HUES48 (cell line): ENCODE measurements around the gene ANKRD52.

ENCODE experiments used
- H3K27ac ChIP-seq: one replicate; pipeline ENCODE4 v1.7.0; 2013; ENCODE audit warnings: low read depth, low read length, inconsistent platforms
- H3K27me3 ChIP-seq: 2 replicates; pipeline ENCODE4 v1.6.1; 2013; ENCODE audit warnings: mild to moderate bottlenecking, low read length; ENCODE audit not compliant: control insufficient read depth, insufficient read depth
- H3K36me3 ChIP-seq: 2 replicates; pipeline ENCODE4 v1.6.1; 2013; ENCODE audit warnings: low read length; ENCODE audit not compliant: control insufficient read depth, insufficient read depth
- H3K4me1 ChIP-seq: 2 replicates; pipeline ENCODE4 v1.6.1; 2013; ENCODE audit warnings: mild to moderate bottlenecking, low read length; ENCODE audit not compliant: control insufficient read depth, insufficient read depth
- H3K4me3 ChIP-seq: 2 replicates; pipeline ENCODE4 v1.5.1; 2013; ENCODE audit warnings: mild to moderate bottlenecking, low read depth, low read length
- H3K9ac ChIP-seq: 2 replicates; pipeline ENCODE4 v1.6.1; 2013; ENCODE audit warnings: mild to moderate bottlenecking, low read depth, low read length, moderate library complexity
- H3K9me3 ChIP-seq: 2 replicates; pipeline ENCODE4 v1.6.1; 2013; ENCODE audit warnings: low read length; ENCODE audit not compliant: control insufficient read depth, insufficient read depth

Gene ANKRD52

DNA sequence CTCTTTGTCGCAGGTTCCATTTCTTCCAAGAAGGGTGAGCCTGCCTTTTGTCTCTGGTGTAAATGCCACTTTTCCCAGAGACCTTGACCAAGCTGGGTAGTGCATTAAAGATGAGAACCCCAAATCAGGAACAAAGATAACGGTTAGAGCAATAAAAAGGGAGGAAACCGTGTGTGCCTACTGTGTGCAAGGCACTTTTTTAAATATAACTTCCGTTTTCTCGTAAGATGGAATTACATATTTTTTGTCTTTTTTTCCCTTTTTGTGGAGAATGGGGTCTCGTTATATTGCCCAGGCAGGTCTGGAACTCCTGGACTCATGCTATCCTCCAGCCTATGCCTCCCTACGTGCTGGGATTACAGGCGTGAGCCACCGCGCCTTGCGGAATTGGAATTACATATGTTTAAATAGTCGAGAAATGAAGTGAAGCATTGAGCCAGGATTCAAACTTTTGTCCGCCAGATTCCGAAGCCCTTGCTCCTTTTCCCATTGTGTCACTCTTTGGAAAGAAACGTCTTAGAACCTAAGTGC lies 34.5 kb downstream of the ANKRD52 start:
- peak overlapping the region; percentile 86 for H3K27ac ChIP-seq
- H3K9ac ChIP-seq, result peak overlapping the region; percentile 58; the same call in 1 of the 2 replicates
- H3K36me3 ChIP-seq, result peaks cover 9% of the 10 kb centered on the region
- peaks cover 20% of the 10 kb centered on the region for H3K4me1 ChIP-seq
- no peaks in the 10 kb centered on the region for H3K27me3 ChIP-seq
- H3K4me3 ChIP-seq, result peak overlapping the region; percentile 53
- no peaks in the 10 kb centered on the region for H3K9me3 ChIP-seq

DNA sequence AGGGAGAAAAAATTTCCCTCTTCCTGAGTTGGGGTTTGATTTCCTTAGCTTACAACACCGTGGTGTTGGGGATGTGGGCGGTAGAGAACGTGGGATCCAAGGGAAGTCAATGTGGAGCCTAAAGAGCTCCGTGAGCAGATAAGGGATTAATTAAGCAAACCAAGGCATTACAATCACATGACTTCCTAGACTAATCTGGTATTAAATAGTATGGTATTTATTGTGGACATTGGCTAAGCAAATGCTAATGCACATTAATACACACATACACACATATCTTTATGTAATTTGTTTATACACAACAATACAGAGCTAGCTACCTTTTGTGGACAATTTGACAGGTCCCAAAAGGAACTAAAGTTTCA lies 35.7 kb downstream of the ANKRD52 start:
- Histone ChIP-seq H3K9ac (peak overlapping the region; percentile 77), H3K9me3 (no peaks in the 10 kb centered on the region), H3K27me3 (no peaks in the 10 kb centered on the region), H3K36me3 (peaks cover 11% of the 10 kb centered on the region), H3K4me3 (peak overlapping the region; percentile 85), H3K4me1 (peaks cover 20% of the 10 kb centered on the region), H3K27ac (peak overlapping the region; percentile 99)

DNA sequence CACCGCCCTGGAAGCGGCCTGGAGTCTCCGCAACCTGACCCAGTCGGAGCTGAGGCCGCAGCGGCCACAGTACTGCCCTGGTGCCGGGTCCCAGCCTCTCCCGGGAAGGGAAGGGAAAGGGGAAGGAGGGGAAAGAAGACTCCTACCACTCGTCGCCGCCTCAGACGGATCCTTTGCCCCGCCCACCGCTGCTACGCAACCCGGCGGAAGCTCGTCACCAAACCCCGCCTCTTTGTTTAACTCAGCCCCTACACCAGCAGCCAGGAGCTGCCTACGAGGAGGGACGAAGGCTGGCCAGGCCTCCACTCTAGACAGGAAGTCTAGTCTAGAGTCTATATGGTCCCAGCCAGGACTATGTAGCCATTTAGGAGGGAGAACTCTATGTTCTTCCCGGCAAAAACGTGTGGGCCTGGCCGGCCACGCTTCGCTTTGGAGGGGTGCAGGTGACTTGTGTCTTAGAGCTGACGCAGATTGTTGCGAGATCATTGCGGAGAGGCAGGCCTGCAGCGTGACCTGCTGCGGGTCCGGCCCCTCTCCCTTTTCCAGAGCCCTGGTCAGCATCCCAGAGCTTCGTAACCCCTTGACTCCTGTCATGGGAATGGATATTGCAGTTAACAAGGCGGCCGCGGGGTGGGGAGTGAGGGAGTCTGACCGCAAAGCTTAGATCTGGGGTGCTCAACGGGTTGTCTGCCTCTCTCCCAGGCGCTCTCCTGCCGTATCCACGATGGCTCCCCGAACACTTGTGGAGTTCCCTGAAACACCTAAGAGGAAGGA lies 36.2 kb downstream of the ANKRD52 start, which contains the start of gene RNF41:
Gene RNF41, minus strand, starts transcription at position 166 of the 774 bp plus-strand sequence. CDS start 7,875 bp downstream, outside the sequence.
- peaks cover 20% of the 10 kb centered on the region for H3K4me1 ChIP-seq
- H3K27ac ChIP-seq, result peak within 1 kb of the TSS; percentile 99
- peak within 1 kb of the TSS; percentile 77 for H3K9ac ChIP-seq

DNA sequence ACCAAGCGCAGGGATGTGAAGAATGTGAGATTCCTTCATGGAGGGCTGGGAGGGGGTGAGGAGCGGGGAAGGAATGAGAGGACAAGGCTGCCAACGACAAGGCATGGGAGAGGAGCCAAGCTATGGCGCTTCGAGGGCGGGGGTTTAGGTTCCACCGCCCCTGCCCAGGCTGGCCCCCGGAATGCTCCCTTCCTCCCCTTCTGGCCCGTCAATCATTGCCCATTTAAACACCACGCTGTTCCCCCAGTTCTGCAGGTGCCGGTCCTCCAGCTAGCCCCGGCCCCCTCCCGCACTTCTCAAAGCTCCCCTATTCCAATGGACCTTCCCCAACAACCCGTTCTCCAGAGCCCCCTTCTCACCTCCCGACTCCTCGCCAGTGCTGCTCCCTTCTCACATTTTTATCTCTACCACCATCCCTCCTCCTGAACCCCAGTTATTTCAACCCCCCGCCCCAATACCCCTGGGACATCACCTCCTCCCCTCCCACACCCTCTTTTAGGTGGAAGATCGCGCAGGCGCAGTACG lies 36.9 kb downstream of the ANKRD52 start:
- H3K4me1 ChIP-seq, result peaks cover 20% of the 10 kb centered on the region
- peak overlapping the region; percentile 99 for H3K27ac ChIP-seq
- H3K9me3 ChIP-seq, result no peaks in the 10 kb centered on the region
- peaks cover 13% of the 10 kb centered on the region for H3K36me3 ChIP-seq
- peak overlapping the region; percentile 85 for H3K4me3 ChIP-seq
- no peaks in the 10 kb centered on the region for H3K27me3 ChIP-seq
- peak overlapping the region; percentile 77 for H3K9ac ChIP-seq

More for the DNA sequence above, 36.2 kb downstream of the ANKRD52 start, which contains the start of gene RNF41:
- H3K9me3 ChIP-seq, result no peaks in the 10 kb centered on the region
- peak within 1 kb of the TSS; percentile 85 for H3K4me3 ChIP-seq
- H3K36me3 ChIP-seq, result peaks cover 10% of the 10 kb centered on the region; the same call in 1 of the 2 replicates
- H3K27me3 ChIP-seq, result no peaks in the 10 kb centered on the region

DNA sequence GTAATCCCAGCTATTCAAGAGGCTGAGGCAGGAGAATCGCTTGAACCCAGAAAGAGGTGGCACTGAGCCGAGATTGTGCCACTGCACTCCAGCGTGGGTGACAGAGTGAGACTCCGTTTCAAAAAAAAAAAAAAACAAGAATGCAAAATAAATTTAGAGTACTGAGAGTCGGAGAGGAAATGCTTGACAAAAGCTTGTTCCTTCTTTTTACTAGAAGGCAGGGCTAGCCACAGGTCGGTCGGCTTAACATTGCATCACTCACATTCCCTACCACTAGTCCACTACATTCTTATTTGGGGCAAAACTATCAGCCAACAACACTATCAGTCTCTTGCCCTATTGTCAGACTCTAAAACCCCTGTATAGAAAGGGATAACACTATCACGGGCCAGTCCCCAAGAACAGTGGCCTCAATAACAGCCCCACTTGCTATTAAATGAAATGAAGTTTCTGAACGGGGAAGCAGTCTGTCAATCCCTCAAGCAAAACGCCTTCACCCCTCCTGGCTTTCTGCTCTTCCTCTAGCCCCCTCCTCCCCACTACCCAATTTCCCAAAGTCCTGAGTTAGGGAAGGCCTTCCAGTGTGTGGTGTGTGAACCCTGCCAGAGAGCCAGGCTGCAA lies 37.5 kb downstream of the ANKRD52 start:
- Histone ChIP-seq H3K36me3 (peaks cover 13% of the 10 kb centered on the region), H3K4me1 (peaks cover 20% of the 10 kb centered on the region), H3K9me3 (no peaks in the 10 kb centered on the region), H3K9ac (peak overlapping the region; percentile 77), H3K4me3 (peak overlapping the region; percentile 85), H3K27ac (peak overlapping the region; percentile 99), H3K27me3 (no peaks in the 10 kb centered on the region)

DNA sequence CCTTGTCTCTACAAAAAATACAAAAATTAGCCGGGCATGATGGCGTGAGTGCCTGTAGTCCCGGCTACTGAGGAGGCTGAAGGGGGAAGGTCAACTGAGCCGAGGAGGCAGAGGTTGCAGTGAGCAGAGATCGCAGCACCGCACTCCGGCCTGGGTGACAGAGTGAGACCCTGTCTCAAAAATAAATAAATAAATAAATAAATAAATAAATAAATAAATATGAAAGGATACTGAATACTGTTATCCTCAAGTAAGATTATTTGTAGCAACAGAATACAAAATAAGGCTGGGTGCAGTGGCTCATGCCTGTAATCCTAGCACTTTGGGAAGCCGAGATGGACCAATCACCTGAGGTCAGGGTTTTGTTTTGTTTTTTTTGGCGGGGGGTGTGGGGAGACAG lies 38.3 kb downstream of the ANKRD52 start:
- Histone ChIP-seq H3K27ac (no peak overlapping the region), H3K4me1 (peaks cover 20% of the 10 kb centered on the region), H3K9me3 (no peaks in the 10 kb centered on the region), H3K36me3 (peaks cover 21% of the 10 kb centered on the region), H3K9ac (no peak overlapping the region), H3K4me3 (no peak overlapping the region), H3K27me3 (no peaks in the 10 kb centered on the region)

DNA sequence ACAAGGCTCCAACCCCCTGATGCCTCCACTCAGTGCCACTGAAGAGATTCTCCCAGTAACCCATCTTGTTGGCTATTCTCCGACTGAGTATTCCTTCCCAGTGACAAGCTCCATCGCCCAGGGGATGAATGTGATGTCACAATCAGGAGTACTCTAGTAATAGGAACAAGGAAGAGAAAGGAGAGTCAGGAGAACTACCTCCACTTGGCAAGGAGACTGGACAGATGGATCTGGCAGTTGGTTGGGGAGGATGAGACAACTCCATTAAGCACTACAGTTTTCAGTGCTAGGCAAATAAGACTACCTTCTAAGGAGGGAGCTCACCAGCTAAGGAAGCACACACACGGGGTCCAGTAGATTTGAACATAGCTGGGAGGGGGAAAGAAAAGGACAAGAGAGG lies 41.7 kb downstream of the ANKRD52 start:
- no peak overlapping the region for H3K9ac ChIP-seq
- peaks cover 52% of the 10 kb centered on the region for H3K36me3 ChIP-seq
- H3K27me3 ChIP-seq, result no peaks in the 10 kb centered on the region
- H3K4me1 ChIP-seq, result peaks cover 4% of the 10 kb centered on the region; the same call in 1 of the 2 replicates
- no peak overlapping the region for H3K4me3 ChIP-seq
- no peak overlapping the region for H3K27ac ChIP-seq
- H3K9me3 ChIP-seq, result no peaks in the 10 kb centered on the region

DNA sequence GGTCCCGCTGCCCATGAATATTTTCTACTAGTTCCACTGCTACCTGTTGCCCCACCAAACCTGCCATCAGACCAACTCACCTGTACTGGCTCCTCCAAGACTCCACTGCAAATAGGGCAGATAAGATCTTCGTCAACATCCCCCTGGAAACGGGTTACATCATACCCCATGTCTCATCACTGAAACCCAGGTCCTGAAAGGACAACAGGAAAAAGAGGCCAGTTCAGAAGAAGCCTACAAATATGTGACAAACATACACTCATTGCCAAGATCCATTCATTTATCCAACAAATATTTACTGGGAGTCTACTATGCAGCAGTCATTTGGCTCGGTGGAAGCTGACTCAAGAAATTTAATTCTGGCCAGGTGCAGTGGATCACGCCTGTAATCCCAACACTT lies 44.3 kb downstream of the ANKRD52 start:
- Histone ChIP-seq H3K4me3 (no peak overlapping the region), H3K9ac (no peak overlapping the region), H3K9me3 (no peaks in the 10 kb centered on the region), H3K27me3 (no peaks in the 10 kb centered on the region), H3K4me1 (no peaks in the 10 kb centered on the region), H3K36me3 (peaks cover 74% of the 10 kb centered on the region), H3K27ac (no peak overlapping the region)

DNA sequence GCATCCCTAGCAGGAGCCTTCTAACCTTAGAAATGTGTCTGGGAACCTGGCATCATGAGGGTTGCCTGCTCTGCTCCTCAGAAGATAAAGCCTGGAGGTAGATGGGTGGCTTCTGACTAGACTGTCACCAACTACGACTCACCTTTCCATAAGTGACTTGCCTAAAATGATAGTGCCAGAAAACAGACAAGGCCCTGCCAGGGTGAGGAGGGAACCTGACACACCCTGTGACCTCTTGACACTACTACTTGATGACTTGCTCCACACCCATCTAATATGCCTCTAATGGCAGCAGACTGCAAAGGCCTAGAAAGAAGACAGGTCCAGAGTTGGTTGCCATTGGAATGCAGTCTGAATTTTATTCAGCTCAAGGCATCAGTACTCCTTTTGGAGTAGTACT lies 45.8 kb downstream of the ANKRD52 start:
- Histone ChIP-seq H3K27me3 (no peaks in the 10 kb centered on the region), H3K9me3 (no peaks in the 10 kb centered on the region), H3K4me1 (no peaks in the 10 kb centered on the region), H3K27ac (no peak overlapping the region), H3K9ac (no peak overlapping the region), H3K36me3 (peaks cover 80% of the 10 kb centered on the region), H3K4me3 (no peak overlapping the region)

DNA sequence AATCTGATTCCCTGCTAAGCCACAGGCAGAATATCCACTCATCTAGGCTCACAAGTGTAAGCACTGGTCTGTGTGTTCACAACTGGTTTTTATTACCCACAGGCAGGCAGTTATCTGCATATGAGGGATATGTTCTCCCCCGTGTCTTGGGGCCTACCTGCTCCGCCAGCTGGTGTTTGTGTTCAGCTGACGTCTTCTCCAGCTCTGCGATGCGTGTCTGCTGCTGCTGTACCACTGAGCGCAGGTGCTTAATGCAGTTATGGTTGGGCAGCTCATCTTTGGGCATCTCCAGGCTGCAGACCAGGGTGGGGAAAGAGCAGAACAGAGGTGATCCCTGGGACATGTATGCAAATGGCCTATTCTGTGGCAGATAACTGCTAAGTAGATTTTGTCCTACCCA lies 50.2 kb downstream of the ANKRD52 start:
- Histone ChIP-seq H3K27me3 (no peaks in the 10 kb centered on the region), H3K9me3 (no peaks in the 10 kb centered on the region), H3K27ac (no peak overlapping the region), H3K9ac (no peak overlapping the region), H3K36me3 (peaks cover 79% of the 10 kb centered on the region), H3K4me3 (no peak overlapping the region), H3K4me1 (no peaks in the 10 kb centered on the region)
